HG02938 (cell line): ENCODE data around the gene KLC4.
"Not testable (repeated sequence)": the region's sequence is repeated elsewhere in the genome, so short reads cannot be mapped to it uniquely, and the experiment has no call there.

ENCODE experiments used
- ATAC-seq: cut with Tn5 transposase; IDR thresholded peaks from one replicate; pipeline ENCODE4 v1.9.1; 2021; ENCODE audit warnings: mild to moderate bottlenecking, moderate library complexity; ENCODE audit not compliant: unreplicated experiment

The KLC4 gene

DNA sequence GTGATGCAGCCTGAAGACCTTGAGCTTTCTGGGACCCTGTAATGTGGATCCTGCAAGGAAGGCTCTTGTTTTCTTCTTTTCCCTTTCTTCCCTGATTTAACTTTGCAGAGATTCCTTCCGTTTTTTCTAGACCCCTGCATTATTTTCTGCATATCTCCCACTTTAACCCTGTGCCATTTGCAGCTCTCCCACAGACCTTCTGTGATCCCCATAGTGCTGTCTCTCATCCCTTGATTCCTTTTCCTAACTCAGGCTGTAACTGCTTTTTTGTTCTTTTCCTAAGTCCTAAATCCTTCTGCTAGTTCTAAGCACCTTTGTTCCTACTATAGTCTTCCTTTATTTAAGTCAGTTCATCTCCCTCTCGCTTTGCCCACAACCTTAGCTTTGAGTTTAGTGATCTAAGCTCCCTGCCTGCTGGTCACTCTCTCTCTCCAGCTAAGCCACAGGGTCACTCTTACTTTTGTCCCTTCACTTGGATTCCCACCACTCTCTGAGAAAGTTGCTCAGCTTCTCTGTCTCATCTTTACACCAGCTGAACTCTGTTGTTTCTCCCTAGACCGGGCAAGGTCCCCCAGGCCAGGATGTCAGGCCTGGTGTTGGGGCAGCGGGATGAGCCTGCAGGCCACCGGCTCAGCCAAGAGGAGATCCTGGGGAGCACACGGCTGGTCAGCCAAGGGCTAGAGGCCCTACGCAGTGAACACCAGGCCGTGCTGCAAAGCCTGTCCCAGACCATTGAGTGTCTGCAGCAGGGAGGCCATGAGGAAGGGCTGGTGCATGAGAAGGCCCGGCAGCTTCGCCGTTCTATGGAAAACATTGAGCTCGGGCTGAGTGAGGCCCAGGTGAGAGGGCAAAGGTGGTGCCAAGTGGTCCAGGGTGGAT, 1.6 kb downstream of the KLC4 start:
- ATAC-seq = no peak

DNA sequence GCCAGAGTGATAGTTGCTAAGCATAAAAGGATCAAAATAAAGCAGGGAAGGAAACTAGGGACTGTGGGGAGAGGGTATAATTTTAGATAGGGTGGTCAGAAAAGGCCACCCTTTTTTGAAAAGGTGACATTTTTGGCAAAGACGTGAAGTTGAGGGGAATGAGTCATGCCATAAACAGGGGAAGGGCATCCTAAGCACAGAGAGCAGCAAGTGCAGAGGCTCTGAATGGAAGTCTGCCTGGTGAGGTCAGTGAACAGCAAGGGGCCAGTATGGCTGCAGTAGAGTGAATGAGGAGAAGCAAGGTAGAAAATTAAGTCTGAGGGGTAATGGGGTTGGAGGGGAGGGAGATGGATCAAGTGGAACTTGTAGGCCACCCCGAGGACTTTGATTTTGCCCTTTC, 2.4 kb downstream of the KLC4 start:
- no peak for ATAC-seq

DNA sequence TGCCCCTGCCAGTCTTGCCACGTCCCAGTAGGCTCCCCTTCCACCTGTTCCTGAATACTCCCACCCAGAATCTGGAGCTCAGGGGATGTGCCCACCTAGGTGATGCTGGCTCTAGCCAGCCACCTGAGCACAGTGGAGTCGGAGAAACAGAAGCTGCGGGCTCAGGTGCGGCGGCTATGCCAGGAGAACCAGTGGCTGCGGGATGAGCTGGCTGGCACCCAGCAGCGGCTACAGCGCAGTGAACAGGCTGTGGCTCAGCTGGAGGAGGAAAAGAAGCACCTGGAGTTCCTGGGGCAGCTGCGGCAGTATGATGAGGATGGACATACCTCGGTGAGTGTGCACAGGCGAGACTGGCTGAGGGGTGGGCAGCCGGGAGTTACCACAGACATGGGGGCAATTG, 3.4 kb downstream of the KLC4 start:
- ATAC-seq = no peak

- no peak for ATAC-seq
These were observed 10.7 kb downstream of the KLC4 start for GRCh38 chr6:43070028-43070632.

DNA sequence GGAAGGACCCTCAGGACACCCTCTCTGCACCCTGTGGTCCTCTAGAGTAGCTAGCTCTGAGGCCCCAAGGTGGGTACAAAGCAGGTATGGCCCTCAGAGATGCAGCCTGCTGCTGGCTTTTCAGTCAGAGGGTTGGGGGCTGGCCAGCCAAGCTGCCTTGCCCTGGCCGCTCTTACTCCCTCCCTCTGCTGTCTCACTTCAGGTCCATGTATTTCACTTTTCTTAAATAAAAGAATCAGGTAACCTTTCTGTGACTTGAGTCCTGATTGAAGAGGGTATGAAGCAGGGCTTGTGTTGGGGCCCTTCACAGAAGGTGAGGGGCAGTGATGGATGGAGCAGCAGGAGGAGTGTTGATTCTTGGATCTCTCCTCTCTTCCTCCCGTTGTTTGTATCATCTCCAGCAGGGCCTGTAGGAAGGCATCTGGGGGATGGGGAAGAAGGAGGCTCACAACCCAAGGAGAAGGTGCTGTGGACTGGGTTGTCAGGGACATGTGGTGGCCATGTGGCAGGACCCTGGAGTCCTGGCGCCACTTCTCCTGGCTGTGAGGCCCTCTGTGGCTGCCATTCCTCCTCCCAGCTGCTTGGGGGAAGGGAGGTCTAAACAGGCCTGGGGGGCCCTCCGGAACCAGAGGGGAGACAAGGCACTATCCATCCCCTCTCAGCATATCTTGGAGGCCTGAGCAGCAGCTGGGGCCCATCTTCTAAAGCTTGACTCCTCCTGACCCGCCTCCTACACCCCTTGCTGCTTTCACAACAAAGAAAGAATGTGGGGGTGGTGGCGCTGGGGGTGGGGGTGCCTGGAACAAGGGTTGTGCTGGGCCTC, 15.6 kb downstream of the KLC4 start:
- no peak for ATAC-seq

GRCh38 chr6:43075670-43076463, 16.4 kb downstream of the KLC4 start, which contains the start of gene PTK7:
PTK7 (plus strand) TSS chr6:43076314; CDS start chr6:43076489, 175 bp downstream.
- no peak for ATAC-seq

GRCh38 chr6:43076464-43077332, 17.3 kb downstream of the KLC4 start:
- no peak for ATAC-seq

DNA sequence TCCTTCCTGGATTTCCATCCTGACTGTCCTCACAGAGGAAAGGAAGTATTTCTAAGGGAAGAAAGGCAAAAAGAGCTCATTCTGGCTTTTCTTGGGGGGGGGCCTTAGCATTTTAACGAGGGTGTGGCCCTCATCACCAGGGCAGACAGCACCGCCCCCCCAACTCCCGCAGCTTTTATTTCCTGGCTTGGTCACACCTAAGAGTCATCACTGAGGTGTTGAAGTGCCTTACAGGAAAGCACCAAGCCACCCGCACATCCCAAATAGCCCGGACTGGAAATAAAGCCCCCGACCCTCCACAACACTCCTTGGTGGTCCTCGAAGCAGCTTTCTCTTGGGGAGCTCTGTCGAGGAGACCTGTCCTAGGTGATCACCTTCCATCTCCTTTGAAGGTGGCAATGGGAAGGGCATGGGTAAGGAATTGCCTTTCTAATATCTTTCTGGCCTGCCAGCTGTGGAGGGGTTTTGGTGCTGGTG, 17.9 kb downstream of the KLC4 start:
- no peak for ATAC-seq

DNA sequence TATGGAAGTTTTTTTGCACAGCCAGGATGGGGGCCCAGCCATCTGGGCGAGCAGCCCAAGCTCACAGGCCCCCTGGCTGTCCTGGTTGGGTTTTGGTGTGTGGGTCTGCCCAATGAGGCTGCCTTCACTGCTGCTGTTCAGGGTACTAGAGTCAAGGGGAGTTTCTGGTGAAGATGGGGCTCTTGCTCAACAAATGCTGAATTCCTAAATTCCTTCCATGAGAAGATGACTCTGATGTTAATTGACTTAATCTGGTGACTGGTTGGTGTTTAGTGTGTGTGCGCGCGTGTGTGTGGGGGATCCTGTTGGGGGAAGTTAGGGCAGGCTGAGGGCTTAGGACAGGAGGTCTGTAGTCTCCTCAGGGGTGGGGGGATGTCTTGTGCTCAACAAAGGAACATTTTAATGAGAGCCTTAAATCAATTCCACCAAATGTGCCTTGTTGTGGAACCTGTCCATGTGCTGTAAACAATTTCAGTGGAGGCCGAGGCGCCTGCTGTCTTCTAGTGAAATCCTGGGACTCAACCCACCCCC, 18.6 kb downstream of the KLC4 start:
- ATAC-seq = no peak

DNA sequence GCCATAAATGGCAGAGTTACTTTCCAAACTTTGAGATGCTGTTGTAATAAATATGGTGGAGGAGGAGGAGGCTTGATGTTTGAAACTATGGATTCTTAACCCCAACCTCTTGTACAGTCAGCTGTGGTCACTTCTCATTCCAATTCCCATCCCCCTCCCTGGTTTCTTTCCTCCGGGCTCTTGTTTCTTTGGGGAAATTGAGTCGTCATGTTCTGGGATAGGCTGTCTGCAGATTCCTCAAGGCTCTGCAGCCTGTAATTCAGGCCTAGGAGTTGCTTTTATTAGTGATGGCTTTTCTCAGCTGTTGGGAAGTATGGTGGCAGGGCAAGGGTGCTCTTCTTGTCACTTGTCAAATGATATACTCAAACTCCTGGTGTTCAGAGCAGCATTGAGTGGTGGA, 19.3 kb downstream of the KLC4 start:
- no peak for ATAC-seq

DNA sequence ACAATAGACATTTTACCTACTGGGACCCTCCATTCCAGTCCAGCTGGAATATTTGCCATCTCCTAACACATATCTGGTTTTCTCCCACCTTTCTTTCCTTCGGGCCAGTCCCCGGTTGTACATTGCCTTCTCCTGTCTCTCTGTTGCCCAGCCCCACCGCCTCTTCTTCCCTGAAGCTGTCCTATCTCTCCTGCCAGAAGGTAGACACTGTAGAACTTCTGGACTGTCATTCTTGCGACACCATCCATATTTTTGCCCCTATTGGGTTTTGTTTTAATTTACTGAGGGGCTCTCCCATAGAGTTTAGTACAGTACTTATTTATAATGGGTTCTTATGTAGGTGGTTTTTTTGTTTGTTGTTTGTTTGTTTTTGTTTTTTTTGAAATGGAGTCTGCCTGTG, 21.6 kb downstream of the KLC4 start:
- no peak for ATAC-seq

- ATAC-seq = not testable (repeated sequence)
These were observed 22.5 kb downstream of the KLC4 start for GRCh38 chr6:43081922-43082321.

GRCh38 chr6:43082806-43083655, 23.6 kb downstream of the KLC4 start:
- ATAC-seq = no peak

GRCh38 chr6:43086022-43086658, 26.7 kb downstream of the KLC4 start:
- ATAC-seq = no peak

- ATAC-seq = no peak
These were observed 29.2 kb downstream of the KLC4 start for GRCh38 chr6:43088654-43089056.

- ATAC-seq = no peak
These were observed 30.0 kb downstream of the KLC4 start for GRCh38 chr6:43089467-43089866.

- no peak for ATAC-seq
These were observed 30.6 kb downstream of the KLC4 start for GRCh38 chr6:43089874-43090558.
